IPS-15b (cell line): ENCODE data around the gene FRMD4A.

ENCODE experiments used
- H3K27me3 ChIP-seq: one replicate; pipeline ENCODE4 v1.6.1; 2013; ENCODE audit warnings: low read length; ENCODE audit not compliant: control insufficient read depth, insufficient read depth
- H3K36me3 ChIP-seq: one replicate; pipeline ENCODE4 v1.6.1; 2013; ENCODE audit warnings: low read length; ENCODE audit not compliant: control insufficient read depth, insufficient read depth
- H3K4me1 ChIP-seq: one replicate; pipeline ENCODE4 v1.6.1; 2013; ENCODE audit warnings: mild to moderate bottlenecking, low read length; ENCODE audit not compliant: control insufficient read depth, insufficient read depth
- H3K4me3 ChIP-seq: one replicate; pipeline ENCODE4 v1.5.1; 2013; ENCODE audit warnings: low read depth, low read length
- H3K9ac ChIP-seq: one replicate; pipeline ENCODE4 v1.6.1; 2013; ENCODE audit warnings: low read depth, mild to moderate bottlenecking, low read length
- H3K9me3 ChIP-seq: one replicate; pipeline ENCODE4 v1.6.1; 2013; ENCODE audit warnings: mild to moderate bottlenecking, low read length; ENCODE audit not compliant: control insufficient read depth, insufficient read depth

FRMD4A gene

DNA sequence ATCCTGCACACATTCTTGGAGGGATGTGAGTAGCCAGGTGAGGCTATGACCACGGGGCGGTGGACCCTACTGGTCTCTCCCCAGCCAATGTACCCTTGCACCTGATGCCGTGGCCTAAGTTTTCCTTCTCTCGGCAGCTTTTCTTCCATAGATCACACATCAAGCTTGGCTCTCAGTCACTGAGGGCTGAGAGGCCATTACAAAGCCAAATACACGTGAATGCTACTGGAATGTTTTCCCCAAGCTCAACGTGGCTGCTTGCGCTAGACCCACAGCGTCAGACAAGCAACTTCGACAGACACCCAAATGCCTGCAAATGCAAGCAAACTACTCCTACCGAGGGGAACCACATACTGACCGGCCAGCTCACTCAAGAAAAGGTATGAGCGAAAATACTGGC lies 660.8 kb downstream of the FRMD4A start:
- no peaks in the 10 kb centered on the region for H3K27me3 ChIP-seq
- peaks cover 7% of the 10 kb centered on the region for H3K36me3 ChIP-seq
- no peak overlapping the region for H3K9ac ChIP-seq
- H3K9me3 ChIP-seq, result no peaks in the 10 kb centered on the region
- no peak overlapping the region for H3K4me3 ChIP-seq
- peaks cover 20% of the 10 kb centered on the region for H3K4me1 ChIP-seq

DNA sequence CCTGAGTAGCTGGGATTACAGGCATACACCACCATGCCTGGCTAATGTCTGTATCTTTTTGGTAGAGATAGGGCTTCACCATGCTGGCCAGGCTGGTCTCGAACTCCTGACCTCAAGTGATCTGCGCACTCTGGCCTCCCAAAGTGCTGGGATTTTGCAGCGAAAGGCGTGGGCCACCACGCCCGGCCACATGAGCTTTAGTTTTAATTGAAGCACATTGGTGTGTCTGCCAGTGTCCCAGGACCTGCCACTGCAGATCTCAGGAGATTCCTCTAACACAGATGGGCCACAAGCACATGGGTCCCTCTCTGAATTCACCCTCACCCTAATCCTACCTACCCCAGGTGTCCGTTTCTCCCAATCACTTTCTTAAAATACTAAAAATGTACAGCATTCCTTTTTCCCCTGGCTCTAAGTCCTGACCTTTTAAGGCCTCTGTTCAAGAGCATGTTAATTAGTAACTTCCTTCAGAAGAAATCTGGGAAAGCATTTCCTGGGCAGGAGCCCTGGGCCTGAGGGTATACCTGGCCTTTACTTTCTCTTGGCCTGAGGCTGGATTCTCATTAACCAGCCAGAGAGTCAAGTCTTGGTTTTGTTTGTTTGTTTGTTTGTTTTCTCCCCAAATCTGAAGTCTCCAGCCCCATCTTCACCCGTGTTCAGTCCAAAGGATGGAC lies 661.4 kb downstream of the FRMD4A start:
- H3K9me3 ChIP-seq, result no peaks in the 10 kb centered on the region
- H3K4me1 ChIP-seq, result peaks cover 20% of the 10 kb centered on the region
- no peak overlapping the region for H3K4me3 ChIP-seq
- no peak overlapping the region for H3K9ac ChIP-seq
- peaks cover 7% of the 10 kb centered on the region for H3K36me3 ChIP-seq
- no peaks in the 10 kb centered on the region for H3K27me3 ChIP-seq

DNA sequence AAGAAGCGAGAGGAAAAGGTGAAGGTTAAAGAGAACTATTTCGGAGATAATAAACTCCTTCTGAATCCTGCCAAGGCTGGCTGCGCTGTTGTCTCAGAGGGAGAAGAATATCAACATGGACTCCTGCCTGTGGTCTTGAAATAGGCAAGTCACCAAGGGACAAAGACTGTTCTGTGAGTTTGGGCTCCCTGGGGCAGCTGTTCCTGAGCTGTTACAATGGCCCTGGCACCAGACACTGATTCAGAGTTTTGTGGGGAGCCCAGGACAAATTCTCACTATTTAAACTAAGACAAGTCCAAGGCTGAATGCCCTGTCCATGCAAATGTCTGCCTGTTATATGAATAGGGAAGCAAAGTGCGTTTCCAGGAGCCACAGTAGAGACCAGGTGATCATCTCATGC lies 662.6 kb downstream of the FRMD4A start:
- peaks cover 7% of the 10 kb centered on the region for H3K36me3 ChIP-seq
- H3K9ac ChIP-seq, result no peak overlapping the region
- peaks cover 16% of the 10 kb centered on the region for H3K4me1 ChIP-seq
- H3K27me3 ChIP-seq, result no peaks in the 10 kb centered on the region
- no peak overlapping the region for H3K4me3 ChIP-seq
- H3K9me3 ChIP-seq, result no peaks in the 10 kb centered on the region

- H3K4me1 ChIP-seq, result peaks cover 3% of the 10 kb centered on the region
- H3K36me3 ChIP-seq, result peaks cover 7% of the 10 kb centered on the region
- H3K9me3 ChIP-seq, result no peaks in the 10 kb centered on the region
- H3K27me3 ChIP-seq, result no peaks in the 10 kb centered on the region
- H3K9ac ChIP-seq, result no peak overlapping the region
- no peak overlapping the region for H3K4me3 ChIP-seq
Observed at GRCh38 chr10:13665516-13666262, 665.0 kb downstream of the FRMD4A start.

DNA sequence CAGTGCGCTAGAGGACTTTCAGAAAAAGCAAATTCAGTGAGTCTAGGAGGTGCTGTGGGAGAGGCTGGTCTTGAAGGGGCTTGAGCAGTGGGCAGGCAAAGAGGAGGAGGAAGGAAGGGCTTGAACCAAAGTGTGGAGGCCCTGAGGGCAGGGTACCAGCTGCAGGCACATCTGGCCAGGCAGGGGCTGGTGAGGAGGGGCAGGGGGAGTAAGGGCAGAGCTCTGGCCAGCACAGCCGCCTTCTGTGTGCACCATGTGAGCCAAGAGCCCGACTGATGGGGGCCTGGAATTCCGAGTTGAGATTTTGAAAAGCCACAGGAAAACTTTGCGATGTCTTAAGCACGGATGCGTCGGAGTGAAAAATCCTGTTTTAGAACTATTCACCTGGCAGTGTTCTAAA lies 669.5 kb downstream of the FRMD4A start:
- peaks cover 7% of the 10 kb centered on the region for H3K36me3 ChIP-seq
- H3K27me3 ChIP-seq, result no peaks in the 10 kb centered on the region
- H3K4me1 ChIP-seq, result peaks cover 4% of the 10 kb centered on the region
- H3K9me3 ChIP-seq, result no peaks in the 10 kb centered on the region
- H3K9ac ChIP-seq, result no peak overlapping the region
- no peak overlapping the region for H3K4me3 ChIP-seq

- Histone ChIP-seq H3K9ac (no peak overlapping the region), H3K9me3 (no peaks in the 10 kb centered on the region), H3K36me3 (peaks cover 1% of the 10 kb centered on the region), H3K27me3 (no peaks in the 10 kb centered on the region), H3K4me1 (peaks cover 4% of the 10 kb centered on the region), H3K4me3 (no peak overlapping the region)
Observed at GRCh38 chr10:13660551-13660920, 670.2 kb downstream of the FRMD4A start.

DNA sequence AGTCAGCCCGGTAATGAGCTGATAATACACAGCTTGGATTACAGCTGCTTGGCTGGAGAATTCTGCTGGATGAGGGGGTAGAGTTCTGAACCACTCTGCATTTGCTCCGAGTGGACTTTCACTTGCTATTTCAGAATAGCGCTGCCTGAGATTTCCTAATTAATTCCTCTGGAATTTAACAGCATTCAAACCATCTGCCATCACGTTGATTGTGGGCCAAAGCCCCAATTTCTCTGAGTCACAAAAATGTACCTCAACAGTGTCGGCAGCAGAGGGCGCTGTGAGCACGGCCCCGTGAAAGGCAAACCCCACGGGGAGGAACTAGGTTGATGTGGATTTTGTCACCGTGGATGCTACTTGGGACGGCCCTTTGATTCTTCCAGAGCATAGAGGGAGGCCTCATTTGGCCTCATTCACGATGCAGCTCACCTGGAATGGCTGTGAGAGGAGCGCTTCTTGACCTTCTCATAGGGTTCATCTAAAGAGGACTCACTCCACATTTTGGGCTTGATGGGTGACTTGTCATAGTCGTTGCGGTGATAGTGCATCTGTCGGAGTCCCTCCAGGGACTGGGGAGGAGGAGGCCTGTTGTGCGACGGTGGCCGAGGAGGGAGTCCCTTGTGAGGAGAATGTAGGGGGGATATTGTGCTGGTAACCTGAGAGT lies 670.7 kb downstream of the FRMD4A start:
- Histone ChIP-seq H3K9me3 (no peaks in the 10 kb centered on the region), H3K9ac (no peak overlapping the region), H3K4me3 (no peak overlapping the region), H3K36me3 (no peaks in the 10 kb centered on the region), H3K27me3 (no peaks in the 10 kb centered on the region), H3K4me1 (peaks cover 4% of the 10 kb centered on the region)

DNA sequence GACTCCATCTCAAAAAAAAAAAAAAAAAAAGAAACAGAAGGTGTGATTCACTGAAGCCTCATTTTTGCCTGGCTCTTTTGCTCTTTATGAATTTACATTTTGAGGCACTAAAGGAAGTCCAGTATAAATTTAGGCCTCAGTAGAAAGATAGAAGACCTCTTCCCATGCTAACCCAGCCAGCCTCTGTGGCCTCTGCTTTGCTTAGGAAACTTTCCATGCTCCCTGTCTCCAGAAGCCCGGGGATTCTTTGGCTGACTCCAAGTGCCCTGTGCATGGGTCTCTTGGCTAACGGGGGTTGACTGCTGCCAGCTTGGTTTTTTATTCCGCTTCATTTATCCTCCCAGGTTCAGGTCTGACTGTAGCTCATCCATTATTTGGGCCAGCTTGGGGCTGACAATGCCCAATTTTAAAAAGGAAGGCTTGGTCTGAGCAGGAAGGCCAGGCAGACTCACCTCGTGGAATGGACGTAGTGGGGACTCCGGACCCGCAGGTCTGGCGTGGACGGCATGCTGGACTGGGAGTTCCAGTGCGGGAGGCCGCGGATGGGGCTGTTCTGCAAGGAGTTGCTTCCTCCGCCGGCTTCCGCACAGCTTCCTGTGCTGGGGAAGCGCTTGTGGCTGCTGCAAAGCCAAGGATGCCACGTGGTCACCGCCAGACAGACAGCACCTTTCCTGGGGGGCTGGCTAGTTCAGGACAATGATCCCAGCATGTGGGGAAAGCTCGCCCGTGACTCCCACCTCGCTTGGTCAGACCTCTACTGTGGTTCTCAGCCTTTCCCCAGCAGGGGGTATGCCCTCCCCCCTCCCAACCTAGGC lies 671.6 kb downstream of the FRMD4A start:
- no peaks in the 10 kb centered on the region for H3K9me3 ChIP-seq
- H3K9ac ChIP-seq, result no peak overlapping the region
- H3K27me3 ChIP-seq, result no peaks in the 10 kb centered on the region
- H3K4me3 ChIP-seq, result no peak overlapping the region
- peaks cover 4% of the 10 kb centered on the region for H3K4me1 ChIP-seq
- no peaks in the 10 kb centered on the region for H3K36me3 ChIP-seq

GRCh38 chr10:13658264-13658663 lies 672.5 kb downstream of the FRMD4A start:
- H3K4me1 ChIP-seq, result peaks cover 4% of the 10 kb centered on the region
- no peaks in the 10 kb centered on the region for H3K9me3 ChIP-seq
- no peaks in the 10 kb centered on the region for H3K27me3 ChIP-seq
- H3K4me3 ChIP-seq, result no peak overlapping the region
- no peak overlapping the region for H3K9ac ChIP-seq
- H3K36me3 ChIP-seq, result no peaks in the 10 kb centered on the region

DNA sequence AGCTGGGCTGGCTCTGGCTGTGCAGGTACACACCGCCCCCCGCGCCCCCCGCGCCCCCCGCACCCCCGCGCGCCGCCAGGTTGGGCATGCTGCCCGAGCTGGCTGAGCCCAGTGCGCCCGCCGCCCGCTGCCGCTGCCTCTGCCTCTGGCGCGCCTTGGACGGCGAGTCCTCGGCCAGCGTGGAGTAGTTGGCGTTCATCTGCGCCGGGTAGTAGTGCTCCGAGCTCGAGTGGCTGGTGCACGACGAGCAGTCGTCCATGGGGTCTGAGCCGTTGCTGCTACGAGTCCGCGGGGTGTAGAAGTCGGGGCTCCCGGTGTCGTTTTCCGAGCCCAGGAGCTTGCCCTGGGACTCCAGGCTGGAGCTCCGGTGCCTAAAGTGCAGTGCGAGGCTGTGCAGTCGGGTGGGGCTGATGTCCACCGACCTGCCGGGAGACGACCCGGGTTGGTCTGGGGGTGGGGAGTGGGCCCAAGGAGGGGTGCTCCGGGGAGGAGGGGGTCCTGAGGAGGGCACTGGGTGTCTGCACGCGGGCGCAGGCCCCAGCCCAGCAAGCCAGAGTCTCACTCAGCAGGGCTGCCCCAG lies 673.5 kb downstream of the FRMD4A start:
- Histone ChIP-seq H3K9me3 (no peaks in the 10 kb centered on the region), H3K9ac (no peak overlapping the region), H3K27me3 (no peaks in the 10 kb centered on the region), H3K36me3 (no peaks in the 10 kb centered on the region), H3K4me3 (no peak overlapping the region), H3K4me1 (peaks cover 4% of the 10 kb centered on the region)

GRCh38 chr10:13656337-13657100 lies 674.2 kb downstream of the FRMD4A start:
- H3K36me3 ChIP-seq, result no peaks in the 10 kb centered on the region

More at GRCh38 chr10:13656337-13657100, 674.2 kb downstream of the FRMD4A start:
- Histone ChIP-seq H3K9ac (no peak overlapping the region), H3K4me3 (no peak overlapping the region), H3K27me3 (no peaks in the 10 kb centered on the region), H3K4me1 (peaks cover 4% of the 10 kb centered on the region), H3K9me3 (no peaks in the 10 kb centered on the region)
